NOMO-1 treated with dmso at 0.1 percent for 144 hours (cell line): ENCODE results near the gene FKBP5.
"Not testable (repeated sequence)": the region's sequence is repeated elsewhere in the genome, so short reads cannot be mapped to it uniquely, and the experiment has no call there.

Experiments used
- DNase-seq: peaks from one replicate; lab custom pipeline; 2025; ENCODE audit not compliant: unreplicated experiment; lab: John Stamatoyannopoulos, UW

FKBP5 gene

GRCh38 chr6:35589904-35590303 lies 98.8 kb downstream of the FKBP5 start:
- no peak for DNase-seq

- DNase-seq: no peak
Observed at GRCh38 chr6:35589201-35589739, 99.4 kb downstream of the FKBP5 start.

- no peak for DNase-seq
Observed at GRCh38 chr6:35587167-35587566, 101.5 kb downstream of the FKBP5 start.

- no peak for DNase-seq
Observed at GRCh38 chr6:35586542-35586941, 102.2 kb downstream of the FKBP5 start.

- DNase-seq: no peak
Observed at GRCh38 chr6:35585658-35586057, 103.1 kb downstream of the FKBP5 start.

GRCh38 chr6:35583893-35584688 lies 104.6 kb downstream of the FKBP5 start:
- DNase-seq: peak; percentile 27

GRCh38 chr6:35582315-35582714 lies 106.4 kb downstream of the FKBP5 start:
- no peak for DNase-seq

- no peak for DNase-seq
Observed at GRCh38 chr6:35581633-35582032, 107.1 kb downstream of the FKBP5 start.

GRCh38 chr6:35580836-35581235 lies 107.9 kb downstream of the FKBP5 start:
- DNase-seq: no peak

GRCh38 chr6:35576682-35577081 lies 112.0 kb downstream of the FKBP5 start:
- DNase-seq: no peak

- no peak for DNase-seq
Observed at GRCh38 chr6:35573495-35574110, 115.1 kb downstream of the FKBP5 start.

- DNase-seq: not testable (repeated sequence)
Observed at GRCh38 chr6:35570885-35571330, 117.8 kb downstream of the FKBP5 start.

- no peak for DNase-seq
Observed at GRCh38 chr6:35569011-35569461, 119.7 kb downstream of the FKBP5 start.

- no peak for DNase-seq
Observed at GRCh38 chr6:35566794-35567193, 121.9 kb downstream of the FKBP5 start.

- no peak for DNase-seq
Observed at GRCh38 chr6:35564733-35565132, 124.0 kb downstream of the FKBP5 start.

GRCh38 chr6:35562060-35562459 lies 126.7 kb downstream of the FKBP5 start:
- no peak for DNase-seq

GRCh38 chr6:35561113-35561512 lies 127.6 kb downstream of the FKBP5 start:
- no peak for DNase-seq

- DNase-seq: no peak
Observed at GRCh38 chr6:35558571-35558970, 130.1 kb downstream of the FKBP5 start.

- DNase-seq: no peak
Observed at GRCh38 chr6:35557239-35557638, 131.5 kb downstream of the FKBP5 start.

GRCh38 chr6:35554811-35555210 lies 133.9 kb downstream of the FKBP5 start:
- no peak for DNase-seq

- DNase-seq: no peak
Observed at GRCh38 chr6:35553315-35553714, 135.4 kb downstream of the FKBP5 start.

GRCh38 chr6:35552285-35552917 lies 136.3 kb downstream of the FKBP5 start:
- peak; percentile 26 for DNase-seq
